Fibroblast of mammary gland (primary cell): ENCODE results near the gene FLOT1.

Source experiments
- DNase-seq: peaks from one replicate; pipeline ENCODE4 v3.0.0-alpha.2; 2010; ENCODE audit warnings: low read depth
- H3K4me3 ChIP-seq: 2 replicates; pipeline ENCODE4 v1.5.1; 2011; ENCODE audit warnings: low read depth, mild to moderate bottlenecking, low read length, moderate library complexity; ENCODE audit not compliant: control insufficient read depth
- TF ChIP-seq, protein P1 (sequence below): conservative IDR thresholded peaks from 2 replicates; pipeline ENCODE4 v1.5.1; 2011; ENCODE audit warnings: low read depth, low read length, inconsistent platforms; ENCODE audit not compliant: control insufficient read depth, insufficient read depth

The FLOT1 gene

DNA sequence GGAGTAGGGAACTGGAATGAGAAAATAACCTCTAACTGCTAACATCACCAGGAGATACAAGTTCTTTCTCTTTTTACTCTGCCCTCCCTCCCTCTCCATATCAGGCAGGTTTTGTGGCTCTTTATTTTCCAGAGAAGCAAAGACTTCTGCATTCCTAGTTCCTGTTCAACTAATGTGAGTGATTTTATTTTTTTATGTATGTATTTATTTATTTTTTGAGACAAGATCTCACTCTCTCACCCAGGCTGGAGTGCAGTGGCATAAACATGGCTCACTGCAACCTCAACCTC lies 7.8 kb upstream of the FLOT1 start:
- TF ChIP-seq, protein P1, sequence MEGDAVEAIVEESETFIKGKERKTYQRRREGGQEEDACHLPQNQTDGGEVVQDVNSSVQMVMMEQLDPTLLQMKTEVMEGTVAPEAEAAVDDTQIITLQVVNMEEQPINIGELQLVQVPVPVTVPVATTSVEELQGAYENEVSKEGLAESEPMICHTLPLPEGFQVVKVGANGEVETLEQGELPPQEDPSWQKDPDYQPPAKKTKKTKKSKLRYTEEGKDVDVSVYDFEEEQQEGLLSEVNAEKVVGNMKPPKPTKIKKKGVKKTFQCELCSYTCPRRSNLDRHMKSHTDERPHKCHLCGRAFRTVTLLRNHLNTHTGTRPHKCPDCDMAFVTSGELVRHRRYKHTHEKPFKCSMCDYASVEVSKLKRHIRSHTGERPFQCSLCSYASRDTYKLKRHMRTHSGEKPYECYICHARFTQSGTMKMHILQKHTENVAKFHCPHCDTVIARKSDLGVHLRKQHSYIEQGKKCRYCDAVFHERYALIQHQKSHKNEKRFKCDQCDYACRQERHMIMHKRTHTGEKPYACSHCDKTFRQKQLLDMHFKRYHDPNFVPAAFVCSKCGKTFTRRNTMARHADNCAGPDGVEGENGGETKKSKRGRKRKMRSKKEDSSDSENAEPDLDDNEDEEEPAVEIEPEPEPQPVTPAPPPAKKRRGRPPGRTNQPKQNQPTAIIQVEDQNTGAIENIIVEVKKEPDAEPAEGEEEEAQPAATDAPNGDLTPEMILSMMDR: no peak
- no peak overlapping the region for H3K4me3 ChIP-seq

DNA sequence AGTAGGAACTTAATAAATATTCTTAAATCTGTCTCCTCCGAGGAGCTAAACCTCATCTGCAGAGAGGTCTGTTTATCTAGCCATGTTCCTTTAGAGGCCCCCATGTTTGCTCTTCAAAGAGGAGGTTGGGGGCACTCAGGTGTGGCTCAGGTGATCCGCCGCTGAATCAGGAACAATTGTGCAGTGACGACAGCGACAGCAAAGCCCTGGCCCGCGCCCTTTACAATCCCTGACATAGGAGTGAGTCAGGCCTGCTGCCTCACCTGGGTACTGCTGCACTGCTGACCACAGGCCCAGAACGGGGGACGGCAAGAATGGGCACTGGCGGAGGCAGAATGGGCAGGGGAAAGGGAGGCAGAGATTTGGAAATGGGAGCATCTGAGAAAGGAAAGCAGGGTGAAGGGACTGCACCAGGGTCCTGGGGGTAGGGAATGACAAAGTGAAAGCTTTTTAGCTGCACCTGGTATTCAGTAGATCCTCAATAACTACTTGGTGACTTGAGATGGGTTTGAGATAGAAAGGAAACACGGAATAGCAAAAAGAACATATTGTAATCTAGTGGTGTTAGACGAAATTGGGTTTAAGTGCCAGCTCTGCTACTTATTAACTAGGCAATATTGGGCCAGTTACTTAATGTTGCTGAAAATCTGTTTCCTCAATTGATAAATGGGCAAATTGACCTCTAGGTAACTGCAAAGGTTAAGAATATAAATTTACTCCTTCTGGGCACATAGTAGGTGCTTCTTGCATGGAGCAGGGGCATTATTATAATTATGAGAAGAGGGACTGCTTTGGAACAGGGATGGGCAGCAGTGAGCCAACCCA lies 7.3 kb upstream of the FLOT1 start:
- TF ChIP-seq, protein P1: no peak
- no peak overlapping the region for H3K4me3 ChIP-seq
- DNase-seq: no peak

More for the DNA sequence above, 7.8 kb upstream of the FLOT1 start:
- no peak for DNase-seq

DNA sequence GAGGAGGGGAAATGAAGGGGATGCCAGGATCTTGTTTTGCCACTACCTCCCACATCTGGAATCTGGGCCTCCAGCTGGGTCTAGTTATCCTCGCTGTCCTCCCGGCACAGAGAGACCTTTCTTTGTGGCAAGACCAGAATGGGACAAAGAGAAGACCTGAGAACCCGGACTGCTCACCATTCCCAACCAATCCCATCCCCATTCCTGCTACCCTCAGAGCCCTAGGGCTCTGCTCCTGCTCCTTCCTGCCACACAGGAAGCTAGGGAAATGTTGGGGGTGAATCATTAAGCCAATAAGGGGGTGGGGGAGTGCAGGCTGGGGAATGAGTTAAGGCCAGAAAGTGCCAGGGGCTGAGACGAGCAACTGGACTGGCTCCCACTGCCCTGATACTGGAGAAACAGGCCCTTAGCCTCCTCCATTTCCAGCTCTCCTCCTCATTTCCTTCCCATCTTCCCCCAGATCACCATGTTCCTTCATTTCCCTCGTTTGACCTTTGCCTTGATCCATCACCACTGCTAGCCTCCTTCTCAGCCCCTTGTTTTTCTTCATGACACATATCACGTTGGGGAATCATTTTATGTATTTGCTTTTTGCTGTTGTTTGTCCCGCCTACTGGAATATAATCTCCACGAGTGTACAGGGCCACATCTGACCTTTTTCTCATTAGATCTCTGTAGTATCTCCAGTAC lies 6.5 kb upstream of the FLOT1 start:
- no peak overlapping the region for H3K4me3 ChIP-seq
- peak; percentile 51 for DNase-seq
- TF ChIP-seq, protein P1: no peak

DNA sequence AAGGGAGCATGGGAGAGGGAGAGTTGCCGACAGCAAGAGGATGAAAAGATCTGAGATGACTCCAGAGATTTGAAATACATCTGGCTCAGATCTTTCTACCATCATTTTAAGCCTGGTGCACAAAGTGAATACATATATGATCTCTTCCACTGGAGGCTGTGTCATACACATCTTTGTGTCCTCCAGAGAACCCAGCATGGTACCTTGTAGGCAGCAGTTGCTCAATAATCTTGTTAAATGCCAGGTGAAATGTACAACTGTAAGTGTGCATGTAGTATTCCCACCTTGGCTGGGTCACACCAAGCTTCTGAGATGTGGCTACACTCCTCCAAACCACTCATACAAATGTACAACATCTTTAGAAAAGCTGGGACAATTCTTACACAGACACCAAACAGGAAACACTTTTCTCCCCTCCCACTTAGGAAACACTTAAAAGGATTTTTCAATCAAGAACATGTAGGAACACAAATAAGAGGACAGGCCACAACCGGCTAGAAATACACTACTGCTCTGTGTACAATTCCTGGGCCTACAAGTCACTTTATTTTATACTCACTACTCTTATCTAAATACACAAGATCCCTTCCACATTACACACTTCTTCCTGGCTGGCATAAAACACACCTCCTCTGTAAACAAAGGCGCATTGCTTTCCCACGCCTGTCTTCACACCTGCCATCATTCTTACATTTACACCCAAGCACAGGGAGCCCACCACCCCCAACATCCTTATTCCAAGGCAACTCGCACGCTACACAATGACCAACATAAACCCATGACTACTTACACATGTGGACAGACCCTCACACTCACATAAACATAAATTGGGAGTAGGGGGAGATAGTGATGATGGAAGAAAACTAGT lies 5.6 kb upstream of the FLOT1 start:
- DNase-seq: no peak
- no peak overlapping the region for H3K4me3 ChIP-seq
- TF ChIP-seq, protein P1: no peak

DNA sequence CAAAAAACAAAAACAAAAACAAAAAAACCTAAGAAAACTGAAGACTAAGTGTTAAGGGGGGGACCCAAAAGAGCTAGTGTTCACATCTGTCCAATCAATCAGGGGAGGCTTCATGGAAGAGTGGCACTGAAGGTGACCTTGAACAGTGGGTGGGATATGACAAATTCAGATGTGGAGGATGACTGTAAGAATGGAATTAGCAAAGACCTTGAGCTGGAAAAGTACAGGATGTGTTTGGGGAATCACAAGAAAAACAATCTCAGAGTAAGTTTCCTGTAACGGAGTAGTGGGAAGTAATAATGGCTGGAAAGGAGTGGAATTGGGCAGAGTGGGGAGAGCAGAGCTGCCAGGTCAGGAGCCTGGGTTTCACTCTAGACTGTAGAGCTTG lies 4.8 kb upstream of the FLOT1 start:
- TF ChIP-seq, protein P1: no peak
- DNase-seq: no peak

DNA sequence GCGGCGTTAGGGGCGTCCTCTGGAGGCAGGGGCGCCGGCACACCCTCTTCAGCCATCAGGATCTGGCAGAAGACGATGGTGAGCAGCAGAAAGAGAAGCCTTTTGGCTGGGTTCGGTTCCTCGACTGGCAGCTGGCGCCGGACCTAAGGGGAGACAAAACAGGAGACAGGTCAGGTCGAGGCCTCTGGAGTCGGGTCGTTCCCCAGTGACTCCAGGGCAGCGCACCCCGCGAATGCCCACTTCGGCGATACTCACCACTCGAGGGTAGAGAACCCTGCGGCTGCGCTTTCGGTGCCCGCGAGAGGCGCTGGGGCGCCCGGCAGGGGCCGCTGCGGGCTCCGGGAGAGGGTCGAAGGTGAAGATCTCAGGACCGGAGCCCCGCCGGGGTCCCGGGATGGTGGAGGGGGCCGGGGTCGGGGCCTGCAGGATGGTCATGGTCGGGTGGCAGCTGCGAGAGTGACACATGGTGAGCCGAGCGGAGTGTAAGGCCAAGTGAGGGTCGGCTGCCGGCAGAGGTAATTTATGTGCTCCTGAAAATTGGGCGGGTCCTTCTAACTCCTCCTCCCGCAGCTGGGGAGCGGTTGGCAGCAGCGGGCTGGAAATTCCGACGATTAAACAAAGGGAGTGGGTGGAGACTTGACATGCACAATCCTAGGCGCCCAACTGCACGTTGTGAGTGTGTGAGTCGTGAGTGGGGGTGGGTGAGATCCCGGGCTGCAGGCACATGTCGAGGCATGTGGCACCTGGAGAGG lies 1.7 kb upstream of the FLOT1 start, which contains the start of gene IER3:
IER3 (minus strand) TSS at position 494 of the 752 bp plus-strand sequence; CDS start at position 465, 29 bp downstream.
- peak; percentile 90 for DNase-seq
- TF ChIP-seq, protein P1: peak; percentile 42

More for the DNA sequence above, 4.8 kb upstream of the FLOT1 start:
- H3K4me3 ChIP-seq: no peak overlapping the region

More for the DNA sequence above, 1.7 kb upstream of the FLOT1 start, which contains the start of gene IER3:
- peak within 1 kb of the TSS; percentile 94 for H3K4me3 ChIP-seq
